HG02943 (cell line): ENCODE results near the gene PLK3.
"Not testable (repeated sequence)": the region's sequence is repeated elsewhere in the genome, so short reads cannot be mapped to it uniquely, and the experiment has no call there.

Experiments used
- ATAC-seq: cut with Tn5 transposase; IDR thresholded peaks from one replicate; pipeline ENCODE4 v1.9.1; 2021; ENCODE audit warnings: mild to moderate bottlenecking, low read depth, moderate library complexity; ENCODE audit not compliant: unreplicated experiment

The PLK3 gene

GRCh38 chr1:44826375-44827196 lies 26.4 kb downstream of the PLK3 start:
- ATAC-seq: no peak

GRCh38 chr1:44827197-44828002 lies 27.2 kb downstream of the PLK3 start:
- no peak for ATAC-seq

- no peak for ATAC-seq
Measured at GRCh38 chr1:44828003-44828651, 27.9 kb downstream of the PLK3 start.

- ATAC-seq: no peak
Measured at GRCh38 chr1:44828841-44829440, 28.8 kb downstream of the PLK3 start.

GRCh38 chr1:44829506-44830384 lies 29.6 kb downstream of the PLK3 start:
- ATAC-seq: no peak

- no peak for ATAC-seq
Measured at GRCh38 chr1:44830900-44831304, 30.7 kb downstream of the PLK3 start.

- no peak for ATAC-seq
Measured at GRCh38 chr1:44831516-44831915, 31.3 kb downstream of the PLK3 start.

- no peak for ATAC-seq
Measured at GRCh38 chr1:44832056-44832705, 32.0 kb downstream of the PLK3 start.

- ATAC-seq: no peak
Measured at GRCh38 chr1:44834328-44834727, 34.2 kb downstream of the PLK3 start.

GRCh38 chr1:44835738-44836675 lies 35.8 kb downstream of the PLK3 start:
- ATAC-seq: no peak

- not testable (repeated sequence) for ATAC-seq
Measured at GRCh38 chr1:44838294-44838693, 38.1 kb downstream of the PLK3 start.

GRCh38 chr1:44839576-44839975 lies 39.4 kb downstream of the PLK3 start:
- ATAC-seq: no peak

GRCh38 chr1:44842486-44842861 lies 42.3 kb downstream of the PLK3 start:
- ATAC-seq: no peak

- ATAC-seq: no peak
Measured at GRCh38 chr1:44842862-44843655, 42.9 kb downstream of the PLK3 start, which contains the start of gene PTCH2. Gene PTCH2 (minus strand): TSS chr1:44843253. CDS start chr1:44842932, 321 bp downstream.

GRCh38 chr1:44846985-44847384 lies 46.8 kb downstream of the PLK3 start:
- no peak for ATAC-seq

GRCh38 chr1:44847845-44848244 lies 47.7 kb downstream of the PLK3 start:
- no peak for ATAC-seq

GRCh38 chr1:44848456-44849181 lies 48.4 kb downstream of the PLK3 start:
- ATAC-seq: no peak
